Vagina (tissue), 2 donors: Measurements from ENCODE around the gene RBFOX1.

Source experiments
- POLR2A ChIP-seq, 2 donors: fragments of 450-650 bp; IDR thresholded peaks; one replicate each; pipeline ENCODE4 v1.6.1; 2017; ENCODE audit warnings: antibody characterized with exemption in 2 of 2, mild to moderate bottlenecking in 2 of 2, moderate library complexity in 2 of 2
- TF ChIP-seq, protein P1 (sequence below), 3 experiments: fragments of 450-650 bp in 2 of 3; fragments of 200-600 bp in 1 of 3; sonication (generic) in 1 of 3; IDR thresholded peaks; one replicate each; pipeline ENCODE4 v1.5.1; 2017 to 2019; ENCODE audit warnings: antibody characterized with exemption in 3 of 3, mild to moderate bottlenecking in 2 of 3, moderate library complexity in 2 of 3

GRCh38 chr16:7304279-7304678, 28.4 kb upstream of the RBFOX1 start:
- TF ChIP-seq, protein P1, sequence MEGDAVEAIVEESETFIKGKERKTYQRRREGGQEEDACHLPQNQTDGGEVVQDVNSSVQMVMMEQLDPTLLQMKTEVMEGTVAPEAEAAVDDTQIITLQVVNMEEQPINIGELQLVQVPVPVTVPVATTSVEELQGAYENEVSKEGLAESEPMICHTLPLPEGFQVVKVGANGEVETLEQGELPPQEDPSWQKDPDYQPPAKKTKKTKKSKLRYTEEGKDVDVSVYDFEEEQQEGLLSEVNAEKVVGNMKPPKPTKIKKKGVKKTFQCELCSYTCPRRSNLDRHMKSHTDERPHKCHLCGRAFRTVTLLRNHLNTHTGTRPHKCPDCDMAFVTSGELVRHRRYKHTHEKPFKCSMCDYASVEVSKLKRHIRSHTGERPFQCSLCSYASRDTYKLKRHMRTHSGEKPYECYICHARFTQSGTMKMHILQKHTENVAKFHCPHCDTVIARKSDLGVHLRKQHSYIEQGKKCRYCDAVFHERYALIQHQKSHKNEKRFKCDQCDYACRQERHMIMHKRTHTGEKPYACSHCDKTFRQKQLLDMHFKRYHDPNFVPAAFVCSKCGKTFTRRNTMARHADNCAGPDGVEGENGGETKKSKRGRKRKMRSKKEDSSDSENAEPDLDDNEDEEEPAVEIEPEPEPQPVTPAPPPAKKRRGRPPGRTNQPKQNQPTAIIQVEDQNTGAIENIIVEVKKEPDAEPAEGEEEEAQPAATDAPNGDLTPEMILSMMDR (IDR thresholded peaks at IDR 0.05), result no peak
- no peak for TF ChIP-seq POLR2A (IDR thresholded peaks at IDR 0.05)
